Smooth muscle cell (in vitro differentiated cells): ENCODE data around the gene FLT1. TPM values are rescaled to one million over a fixed set of nuclear protein-coding genes. Genes with fewer than 3 reads are reported as not detected.

ENCODE experiments used
- DNase-seq: peaks from one replicate; lab custom pipeline; 2025; ENCODE audit not compliant: unreplicated experiment; lab: John Stamatoyannopoulos, UW
- H2AFZ ChIP-seq: fragments of 200-600 bp; sonication (generic); 2 replicates; pipeline ENCODE4 v1.6.0; 2016; ENCODE audit warnings: antibody characterized with exemption, low read depth, mild to moderate bottlenecking
- H3F3A ChIP-seq: fragments of 200-600 bp; sonication (generic); 2 replicates; pipeline ENCODE4 v1.6.0; 2017; ENCODE audit warnings: antibody characterized with exemption, low read depth
- H3K27ac ChIP-seq: fragments of 200-600 bp; sonication (generic); 2 replicates; pipeline ENCODE4 v1.5.1; 2016; ENCODE audit warnings: low read depth, mild to moderate bottlenecking
- H3K27me3 ChIP-seq: fragments of 200-600 bp; sonication (generic); 2 replicates; pipeline ENCODE4 v1.6.1; 2016; ENCODE audit warnings: low read depth, mild to moderate bottlenecking
- H3K36me3 ChIP-seq: fragments of 200-600 bp; sonication (generic); 2 replicates; pipeline ENCODE4 v1.5.1; 2016; ENCODE audit warnings: low read depth
- H3K4me1 ChIP-seq: fragments of 200-600 bp; sonication (generic); 2 replicates; pipeline ENCODE4 v1.5.1; 2016; ENCODE audit warnings: low read depth
- H3K4me2 ChIP-seq: fragments of 200-600 bp; sonication (generic); 2 replicates; pipeline ENCODE4 v1.6.0; 2016; ENCODE audit warnings: mild to moderate bottlenecking
- H3K4me3 ChIP-seq: fragments of 200-600 bp; sonication (generic); 2 replicates; pipeline ENCODE4 v1.5.1; 2016; ENCODE audit warnings: mild to moderate bottlenecking
- H3K79me2 ChIP-seq: fragments of 200-600 bp; sonication (generic); 2 replicates; pipeline ENCODE4 v1.6.0; 2016; ENCODE audit warnings: low read depth, mild to moderate bottlenecking
- H3K9ac ChIP-seq: fragments of 200-600 bp; sonication (generic); 2 replicates; pipeline ENCODE4 v1.6.0; 2016; ENCODE audit warnings: low read depth
- H3K9me3 ChIP-seq: fragments of 200-600 bp; sonication (generic); replicated peaks from 2 replicates; pipeline ENCODE4 v1.5.1; 2016; ENCODE audit warnings: low read depth
- H4K20me1 ChIP-seq: fragments of 200-600 bp; sonication (generic); 2 replicates; pipeline ENCODE4 v1.6.0; 2016; ENCODE audit warnings: low read depth
- WGBS: methylation state at CpG from one replicate; pipeline ENCODE4 v1.1.7; 2016; ENCODE audit warnings: low lambda C conversion rate; 5-methylcytosine and 5-hydroxymethylcytosine counted together
- polyA plus RNA-seq: library from polyadenylated mRNA; unstranded; fragments of >200 nt; fragmentation: Nextera tagmentation; extraction: Ambion mirVana; gene quantifications from 2 replicates; pipeline ENCODE4 v1.2.1, GENCODE V29; 2016
- total RNA-seq: library from RNA; depleted of rRNA; stranded (reverse); fragments of >200 nt; gene quantifications from 2 replicates; pipeline ENCODE4 v1.2.3, GENCODE V29; 2014
- TF ChIP-seq, protein P1 (sequence below): fragments of 200-600 bp; sonication (generic); IDR thresholded peaks from 2 replicates; pipeline ENCODE4 v1.5.1; 2017; ENCODE audit warnings: borderline replicate concordance, mild to moderate bottlenecking, antibody characterized with exemption; ENCODE audit not compliant: insufficient read depth, poor library complexity, severe bottlenecking

Gene FLT1
- total and polyA plus RNA-seq, 2 experiments from 2014 or later, result 495 to 738 TPM

DNA sequence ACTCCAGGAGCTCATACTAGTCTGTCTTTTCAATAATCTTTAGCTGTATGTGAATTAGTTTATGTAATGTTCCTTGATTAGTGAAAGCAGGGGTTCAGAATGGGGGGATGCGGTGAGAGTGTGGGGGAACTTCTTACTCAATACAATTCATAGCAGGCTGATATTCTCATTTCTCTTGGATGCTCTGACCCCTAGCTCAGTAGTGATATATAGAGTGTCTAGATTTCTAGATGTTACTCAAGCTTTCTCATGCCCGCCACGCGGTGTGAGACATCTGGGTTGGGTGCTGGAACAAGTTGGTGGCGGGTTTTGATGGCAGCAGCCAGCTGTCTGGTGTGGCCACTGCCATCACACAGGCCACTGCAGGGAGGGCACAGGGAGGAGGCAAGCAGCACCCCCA is 39.3 kb upstream of the FLT1 start:
- no peak for DNase-seq
- Histone ChIP-seq H4K20me1 (no peaks in the 10 kb centered on the region), H3K36me3 (no peaks in the 10 kb centered on the region), H3K27ac (no peak overlapping the region), H3K27me3 (no peaks in the 10 kb centered on the region), H3K4me2 (no peak overlapping the region), H3K9ac (no peak overlapping the region), H3K9me3 (no peaks in the 10 kb centered on the region), H2AFZ (no peak overlapping the region), H3F3A (peaks cover 3% of the 10 kb centered on the region), H3K4me3 (no peak overlapping the region), H3K79me2 (no peaks in the 10 kb centered on the region), H3K4me1 (peaks cover 11% of the 10 kb centered on the region)
- TF ChIP-seq, protein P1, sequence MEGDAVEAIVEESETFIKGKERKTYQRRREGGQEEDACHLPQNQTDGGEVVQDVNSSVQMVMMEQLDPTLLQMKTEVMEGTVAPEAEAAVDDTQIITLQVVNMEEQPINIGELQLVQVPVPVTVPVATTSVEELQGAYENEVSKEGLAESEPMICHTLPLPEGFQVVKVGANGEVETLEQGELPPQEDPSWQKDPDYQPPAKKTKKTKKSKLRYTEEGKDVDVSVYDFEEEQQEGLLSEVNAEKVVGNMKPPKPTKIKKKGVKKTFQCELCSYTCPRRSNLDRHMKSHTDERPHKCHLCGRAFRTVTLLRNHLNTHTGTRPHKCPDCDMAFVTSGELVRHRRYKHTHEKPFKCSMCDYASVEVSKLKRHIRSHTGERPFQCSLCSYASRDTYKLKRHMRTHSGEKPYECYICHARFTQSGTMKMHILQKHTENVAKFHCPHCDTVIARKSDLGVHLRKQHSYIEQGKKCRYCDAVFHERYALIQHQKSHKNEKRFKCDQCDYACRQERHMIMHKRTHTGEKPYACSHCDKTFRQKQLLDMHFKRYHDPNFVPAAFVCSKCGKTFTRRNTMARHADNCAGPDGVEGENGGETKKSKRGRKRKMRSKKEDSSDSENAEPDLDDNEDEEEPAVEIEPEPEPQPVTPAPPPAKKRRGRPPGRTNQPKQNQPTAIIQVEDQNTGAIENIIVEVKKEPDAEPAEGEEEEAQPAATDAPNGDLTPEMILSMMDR, result no peak
- 76% methylated on average over 5 of the region's 5 CpGs for WGBS

DNA sequence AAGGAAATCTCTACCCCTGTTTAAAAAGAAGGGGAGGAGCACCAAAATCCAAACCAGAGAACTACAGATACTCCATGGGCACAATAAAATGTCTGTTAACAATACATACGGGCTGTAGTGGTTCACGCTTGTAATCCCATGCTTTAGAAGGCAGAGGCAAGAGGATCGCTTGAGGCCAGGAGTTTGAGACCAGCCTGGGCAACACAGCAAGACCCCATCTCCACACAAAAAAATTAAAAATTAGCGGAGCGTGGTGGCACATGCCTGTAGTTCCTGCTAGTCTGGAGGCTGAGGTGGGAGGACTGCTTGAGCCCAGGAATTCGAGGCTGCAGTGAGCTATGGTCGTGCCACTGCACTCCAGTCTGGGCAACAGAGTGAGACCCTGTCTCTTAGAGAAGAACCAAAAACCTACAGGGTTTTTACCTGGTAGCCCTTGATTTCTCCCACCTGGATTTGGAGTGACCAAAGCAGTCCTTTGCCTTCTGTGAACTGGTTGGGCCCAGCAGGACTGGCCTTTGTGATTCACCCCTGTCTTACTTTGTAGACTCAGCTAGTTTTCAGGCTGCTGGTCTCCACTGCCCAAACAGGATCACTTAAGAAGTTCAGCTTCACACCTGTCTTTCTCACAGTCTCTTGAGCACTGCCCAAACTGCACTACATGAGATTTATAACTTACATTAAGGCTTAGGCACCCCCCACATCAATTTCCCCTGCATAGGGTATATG is 38.7 kb upstream of the FLT1 start:
- H3K9me3 ChIP-seq, result no peaks in the 10 kb centered on the region
- H3K27ac ChIP-seq, result no peak overlapping the region
- DNase-seq, result no peak
- H3K4me3 ChIP-seq, result no peak overlapping the region
- H3K4me1 ChIP-seq, result peaks cover 11% of the 10 kb centered on the region
- H3K4me2 ChIP-seq, result peak overlapping the region; percentile 86
- no peaks in the 10 kb centered on the region for H3K79me2 ChIP-seq
- 88% methylated on average over 7 of the region's 7 CpGs for WGBS
- no peak overlapping the region for H3K9ac ChIP-seq
- H3K36me3 ChIP-seq, result no peaks in the 10 kb centered on the region
- peaks cover 3% of the 10 kb centered on the region for H3F3A ChIP-seq
- TF ChIP-seq, protein P1, result no peak
- peak overlapping the region; percentile 84 for H2AFZ ChIP-seq
- no peaks in the 10 kb centered on the region for H3K27me3 ChIP-seq
- no peaks in the 10 kb centered on the region for H4K20me1 ChIP-seq

DNA sequence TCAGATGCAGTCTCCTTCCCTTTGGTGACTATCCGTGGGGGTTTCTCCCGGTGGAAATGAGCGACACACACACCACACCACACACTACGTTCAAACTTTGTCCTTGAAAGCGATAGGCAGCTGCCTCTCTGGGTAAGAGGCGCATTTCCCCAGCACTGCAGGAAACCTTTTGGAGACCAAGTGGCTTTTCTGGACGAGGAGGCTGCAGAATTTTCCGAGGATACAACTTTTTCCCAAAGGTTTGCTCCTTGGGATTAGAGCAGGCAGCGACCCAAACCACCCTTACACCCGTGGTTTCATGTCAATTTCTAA is 38.2 kb upstream of the FLT1 start:
- no peak for DNase-seq
- Histone ChIP-seq H3K79me2 (no peaks in the 10 kb centered on the region), H3K9ac (peak overlapping the region; percentile 8), H2AFZ (peak overlapping the region; percentile 84), H3K4me1 (peaks cover 11% of the 10 kb centered on the region), H3K4me2 (peak overlapping the region; percentile 86), H3K4me3 (peak overlapping the region; percentile 66), H3K9me3 (no peaks in the 10 kb centered on the region), H3K27me3 (no peaks in the 10 kb centered on the region), H3K36me3 (no peaks in the 10 kb centered on the region), H3F3A (peaks cover 3% of the 10 kb centered on the region), H4K20me1 (no peaks in the 10 kb centered on the region), H3K27ac (peak overlapping the region; percentile 23)
- TF ChIP-seq, protein P1, result no peak
- 11% methylated on average over 10 of the region's 10 CpGs for WGBS
